Subcutaneous adipose tissue (tissue), 4 donors: ENCODE results near the gene DLG2. TPM values are rescaled to one million over a fixed set of nuclear protein-coding genes. Genes with fewer than 3 reads are reported as not detected.

Experiments
- CTCF ChIP-seq: fragments of 450-650 bp; IDR thresholded peaks from one replicate; pipeline ENCODE4 v1.5.1; 2016; ENCODE audit warnings: low read depth, mild to moderate bottlenecking, control low read depth, antibody characterized with exemption, moderate library complexity
- total RNA-seq, 4 donors: library from RNA; depleted of rRNA; stranded (reverse); fragments of >200 nt; gene quantifications; one replicate each; pipeline ENCODE4 v1.1.0, GENCODE V29; 2016

DLG2 gene
- total RNA-seq, 4 donors from 2014 or later, result 3.6 to 7.0 (median 6.1) TPM

GRCh38 chr11:83639995-83640758 is 1987.0 kb downstream of the DLG2 start:
- TF ChIP-seq CTCF, result no peak

GRCh38 chr11:83635166-83635565 is 1992.0 kb downstream of the DLG2 start:
- no peak for TF ChIP-seq CTCF

GRCh38 chr11:83630211-83630610 is 1996.9 kb downstream of the DLG2 start:
- no peak for TF ChIP-seq CTCF

- TF ChIP-seq CTCF, result no peak
These were observed 1997.4 kb downstream of the DLG2 start for GRCh38 chr11:83629775-83630174.

- TF ChIP-seq CTCF, result no peak
These were observed 1998.4 kb downstream of the DLG2 start for GRCh38 chr11:83628622-83629355.

GRCh38 chr11:83625336-83625735 is 2001.8 kb downstream of the DLG2 start:
- no peak for TF ChIP-seq CTCF

- TF ChIP-seq CTCF, result no peak
These were observed 2009.5 kb downstream of the DLG2 start for GRCh38 chr11:83617671-83618070.
